Measurements from ENCODE around the gene RPTOR.

Gene RPTOR

DNA sequence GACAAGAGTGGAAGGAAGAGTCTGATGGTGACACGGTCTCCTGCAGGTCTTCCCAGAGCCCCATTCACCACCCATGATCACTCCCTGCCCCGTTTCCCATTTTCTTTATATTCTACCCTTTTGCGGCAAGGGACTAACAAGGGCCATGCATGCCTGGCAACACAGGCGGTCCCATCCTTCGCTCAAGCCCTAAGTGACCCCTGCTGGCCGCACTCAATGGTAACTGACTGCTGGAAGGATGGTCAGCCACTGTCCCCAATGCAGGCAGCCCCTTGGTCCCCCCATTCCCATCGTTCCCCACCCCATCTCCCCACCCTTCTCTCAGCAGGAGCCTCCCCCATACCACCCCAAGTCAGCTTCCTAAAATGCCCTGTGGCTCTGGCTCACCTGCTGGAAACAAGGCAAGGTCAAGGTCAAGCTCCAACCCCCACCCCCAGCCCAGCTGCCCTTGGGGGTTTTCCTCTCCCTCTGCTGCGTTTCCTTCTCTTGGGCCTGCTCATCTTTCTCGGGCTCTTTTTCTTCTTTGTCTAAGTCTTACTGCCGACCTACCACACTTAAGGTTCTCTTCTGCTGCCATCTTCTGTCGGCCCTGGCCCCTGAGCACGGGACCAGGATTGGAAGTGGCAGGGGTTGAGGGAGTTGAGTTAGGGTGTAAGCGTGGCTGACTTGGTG, 116.0 kb downstream of the RPTOR start:
- Histone ChIP-seq H3K27me3 (no peaks in the 10 kb centered on the region), H3K36me3 (no peaks in the 10 kb centered on the region), H3K4me1 (peaks cover 14% of the 10 kb centered on the region), H3K4me3 (ENCODE audit: low read depth, low read length) (no peak overlapping the region), H3K9me3 (no peaks in the 10 kb centered on the region)
- TF ChIP-seq, protein P1, sequence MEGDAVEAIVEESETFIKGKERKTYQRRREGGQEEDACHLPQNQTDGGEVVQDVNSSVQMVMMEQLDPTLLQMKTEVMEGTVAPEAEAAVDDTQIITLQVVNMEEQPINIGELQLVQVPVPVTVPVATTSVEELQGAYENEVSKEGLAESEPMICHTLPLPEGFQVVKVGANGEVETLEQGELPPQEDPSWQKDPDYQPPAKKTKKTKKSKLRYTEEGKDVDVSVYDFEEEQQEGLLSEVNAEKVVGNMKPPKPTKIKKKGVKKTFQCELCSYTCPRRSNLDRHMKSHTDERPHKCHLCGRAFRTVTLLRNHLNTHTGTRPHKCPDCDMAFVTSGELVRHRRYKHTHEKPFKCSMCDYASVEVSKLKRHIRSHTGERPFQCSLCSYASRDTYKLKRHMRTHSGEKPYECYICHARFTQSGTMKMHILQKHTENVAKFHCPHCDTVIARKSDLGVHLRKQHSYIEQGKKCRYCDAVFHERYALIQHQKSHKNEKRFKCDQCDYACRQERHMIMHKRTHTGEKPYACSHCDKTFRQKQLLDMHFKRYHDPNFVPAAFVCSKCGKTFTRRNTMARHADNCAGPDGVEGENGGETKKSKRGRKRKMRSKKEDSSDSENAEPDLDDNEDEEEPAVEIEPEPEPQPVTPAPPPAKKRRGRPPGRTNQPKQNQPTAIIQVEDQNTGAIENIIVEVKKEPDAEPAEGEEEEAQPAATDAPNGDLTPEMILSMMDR (IDR thresholded peaks at IDR 0.05; ENCODE audit: low read depth, low read length): no peak
- DNase-seq: no peak

DNA sequence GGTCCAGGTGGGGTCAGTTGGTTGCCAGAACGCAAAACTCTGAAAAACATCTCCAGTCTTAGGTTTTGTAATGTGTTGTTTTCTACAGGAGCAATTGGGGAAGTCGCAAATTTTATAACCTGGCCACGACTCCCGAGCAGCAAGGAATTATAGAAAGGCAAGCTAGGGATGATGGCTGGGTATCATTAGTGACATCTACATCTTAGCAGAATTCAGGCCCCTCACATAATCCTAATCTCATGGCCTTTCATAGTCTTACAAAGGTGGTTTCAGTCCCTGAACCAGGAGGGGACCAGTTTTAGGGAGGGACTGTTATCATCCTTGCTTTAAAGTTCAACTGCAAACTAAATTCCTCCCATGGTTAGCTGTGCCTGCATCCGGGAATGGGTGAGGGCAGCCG, 117.9 kb downstream of the RPTOR start:
- H3K9me3 ChIP-seq: no peaks in the 10 kb centered on the region
- H3K27me3 ChIP-seq: no peaks in the 10 kb centered on the region
- no peak overlapping the region for H3K4me3 ChIP-seq (ENCODE audit: low read depth, low read length)
- TF ChIP-seq, protein P1 (IDR thresholded peaks at IDR 0.05; ENCODE audit: low read depth, low read length): no peak
- DNase-seq: no peak
- H3K4me1 ChIP-seq: peaks cover 16% of the 10 kb centered on the region
- H3K36me3 ChIP-seq: no peaks in the 10 kb centered on the region

DNA sequence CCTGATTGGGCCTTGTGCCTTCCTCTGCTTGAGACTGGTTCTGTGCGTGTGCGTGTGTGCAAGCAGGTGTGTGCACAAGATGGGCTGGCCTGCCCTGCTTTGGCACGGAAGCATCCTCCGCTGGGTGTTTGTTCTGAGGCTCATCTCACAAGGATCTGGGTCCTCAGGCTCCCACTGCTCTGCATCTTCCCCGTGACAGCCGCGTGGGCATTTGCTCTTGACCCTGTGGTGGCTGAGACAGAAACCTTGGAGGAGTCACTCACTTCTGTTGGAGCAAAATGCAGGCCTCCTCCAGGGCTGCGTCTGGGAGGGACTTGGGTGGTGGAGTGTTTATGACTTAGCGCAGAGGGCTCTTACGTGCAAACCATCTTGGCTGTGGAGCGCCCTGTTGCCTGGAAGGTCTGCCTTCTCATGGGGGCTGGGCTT, 119.2 kb downstream of the RPTOR start:
- TF ChIP-seq, protein P1 (IDR thresholded peaks at IDR 0.05; ENCODE audit: low read depth, low read length): no peak
- Histone ChIP-seq H3K4me3 (ENCODE audit: low read depth, low read length) (no peak overlapping the region), H3K27me3 (no peaks in the 10 kb centered on the region), H3K9me3 (no peaks in the 10 kb centered on the region), H3K36me3 (no peaks in the 10 kb centered on the region), H3K4me1 (peaks cover 17% of the 10 kb centered on the region)
- no peak for DNase-seq

- no peak for DNase-seq
- H3K4me1 ChIP-seq: peaks cover 17% of the 10 kb centered on the region
- H3K4me3 ChIP-seq (ENCODE audit: low read depth, low read length): no peak overlapping the region
Observed at GRCh38 chr17:80664217-80664790, 119.7 kb downstream of the RPTOR start.

GRCh38 chr17:80665792-80666191, 121.2 kb downstream of the RPTOR start:
- H3K27me3 ChIP-seq: no peaks in the 10 kb centered on the region
- no peaks in the 10 kb centered on the region for H3K9me3 ChIP-seq
- TF ChIP-seq, protein P1 (IDR thresholded peaks at IDR 0.05; ENCODE audit: low read depth, low read length): no peak
- DNase-seq: no peak
- H3K4me1 ChIP-seq: peaks cover 22% of the 10 kb centered on the region
- no peaks in the 10 kb centered on the region for H3K36me3 ChIP-seq
- no peak overlapping the region for H3K4me3 ChIP-seq (ENCODE audit: low read depth, low read length)

More at GRCh38 chr17:80664217-80664790, 119.7 kb downstream of the RPTOR start:
- no peaks in the 10 kb centered on the region for H3K36me3 ChIP-seq
- TF ChIP-seq, protein P1 (IDR thresholded peaks at IDR 0.05; ENCODE audit: low read depth, low read length): no peak
- H3K27me3 ChIP-seq: no peaks in the 10 kb centered on the region
- H3K9me3 ChIP-seq: no peaks in the 10 kb centered on the region

- Histone ChIP-seq H3K27me3 (no peaks in the 10 kb centered on the region), H3K4me1 (peaks cover 23% of the 10 kb centered on the region), H3K36me3 (no peaks in the 10 kb centered on the region), H3K9me3 (no peaks in the 10 kb centered on the region), H3K4me3 (ENCODE audit: low read depth, low read length) (no peak overlapping the region)
- TF ChIP-seq, protein P1 (IDR thresholded peaks at IDR 0.05; ENCODE audit: low read depth, low read length): no peak
- DNase-seq: no peak
Observed at GRCh38 chr17:80666867-80667266, 122.2 kb downstream of the RPTOR start.

Data from BE2C (cell line).